ENCODE results near the gene TRPM7. TPM values are rescaled to one million over a fixed set of nuclear protein-coding genes. Genes with fewer than 3 reads are reported as not detected.
"Not testable (repeated sequence)": the region's sequence is repeated elsewhere in the genome, so short reads cannot be mapped to it uniquely, and the experiment has no call there.

TRPM7 gene
- total RNA-seq, 1 experiment from 2014 or later, result 35.1 TPM

GRCh38 chr15:50616554-50616953, 70.0 kb downstream of the TRPM7 start:
- H2BK20ac ChIP-seq (ENCODE audit: low read depth, low read length, poor library complexity, severe bottlenecking); H3K9me3 Mint-ChIP-seq; H3K9me3 ChIP-seq (ENCODE audit: control insufficient read depth, low read depth, low read length); H3K27me3 Mint-ChIP-seq (ENCODE audit: low read depth); H3K56ac ChIP-seq (ENCODE audit: insufficient read length, low read depth, low read length); H3K79me1 ChIP-seq (ENCODE audit: insufficient read depth, low read depth, low read length, poor library complexity, severe bottlenecking); H3K27me3 ChIP-seq (ENCODE audit: insufficient read depth, low read length); H3K4ac ChIP-seq (ENCODE audit: low read depth, low read length); H3K27ac ChIP-seq (ENCODE audit: insufficient read length, low read depth, low read length); H4K8ac ChIP-seq (replicated peaks; ENCODE audit: insufficient read length, low read depth, low read length); H2BK120ac ChIP-seq (ENCODE audit: low read depth, low read length, poor library complexity, severe bottlenecking); H3K27ac Mint-ChIP-seq; H4K91ac ChIP-seq (ENCODE audit: insufficient read length, low read depth, low read length); H3K4me2 ChIP-seq (ENCODE audit: insufficient read depth, insufficient read length, low read length); DNase-seq; H3K4me1 ChIP-seq (ENCODE audit: insufficient read depth, low read length); H3K79me2 ChIP-seq (ENCODE audit: insufficient read depth, low read length); H3K23me2 ChIP-seq (ENCODE audit: insufficient read length, low read depth, low read length, poor library complexity, severe bottlenecking); H2BK15ac ChIP-seq (ENCODE audit: low read depth, low read length); H3T11ph ChIP-seq (ENCODE audit: low read length); H3K9ac ChIP-seq (ENCODE audit: extremely low read depth, insufficient read length, low read length); H4K20me1 ChIP-seq (ENCODE audit: control insufficient read depth, insufficient read depth, insufficient read length); H3K4me3 Mint-ChIP-seq; H3K4me1 Mint-ChIP-seq; H2AK5ac ChIP-seq (ENCODE audit: insufficient read length, low read length); H4K5ac ChIP-seq (ENCODE audit: insufficient read length, low read depth, low read length); H3K14ac ChIP-seq (ENCODE audit: insufficient read depth, low read length); H3K18ac ChIP-seq (ENCODE audit: insufficient read length, low read depth, low read length); H2AFZ ChIP-seq (ENCODE audit: low read length); H2BK12ac ChIP-seq (ENCODE audit: insufficient read length, low read depth, low read length); H3K23ac ChIP-seq (ENCODE audit: insufficient read length, low read depth, low read length); H2BK5ac ChIP-seq (ENCODE audit: insufficient read length, low read length): not testable (repeated sequence)
- WGBS (ENCODE audit: extremely low coverage, insufficient read length, low lambda C conversion rate), result no CpG with 5 or more reads among the region's 2 CpGs
- H3K36me3 Mint-ChIP-seq (ENCODE audit: insufficient read depth in 1 of 3, low read depth in 3 of 3), result peaks cover 10 to 47% (median 39%) of the 10 kb centered on the region in 3 experiments; a peak in 6 of 7 replicates
